Ammon's horn (tissue), 1 donor: ENCODE data around the gene TPSAB1.
"Not testable (repeated sequence)": the region's sequence is repeated elsewhere in the genome, so short reads cannot be mapped to it uniquely, and the experiment has no call there.

Experiments used
- DNase-seq: peaks from one replicate; pipeline ENCODE4 v3.0.0-alpha.2; 2016; ENCODE audit warnings: low spot score

The TPSAB1 gene

DNA sequence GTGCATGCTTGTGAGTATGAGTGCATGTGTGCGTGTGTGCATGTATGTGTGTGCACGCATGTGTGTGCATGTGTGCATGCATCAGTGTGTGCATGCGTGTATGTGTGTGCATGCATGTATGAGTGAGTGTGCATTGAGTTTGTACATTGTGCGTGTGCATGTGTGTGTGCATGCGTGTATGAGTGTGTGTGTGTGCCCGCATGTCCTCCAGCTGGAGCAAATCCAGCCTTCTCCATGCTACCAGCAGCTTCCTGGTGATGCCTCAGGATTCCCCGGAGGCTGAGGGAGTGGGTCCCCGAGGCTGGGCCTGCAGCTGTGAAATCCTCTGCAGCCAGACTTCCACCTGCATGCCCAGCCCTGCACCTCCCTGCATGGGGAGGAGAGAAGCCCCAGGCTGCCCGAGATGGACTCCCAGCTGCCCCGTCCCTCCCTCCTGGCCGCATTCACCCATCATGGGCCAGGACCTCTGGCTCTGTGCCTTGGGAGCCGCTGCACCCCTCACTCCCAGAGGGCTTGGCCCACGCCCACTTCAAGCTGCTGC lies 24.7 kb downstream of the TPSAB1 start:
- no peak for DNase-seq

DNA sequence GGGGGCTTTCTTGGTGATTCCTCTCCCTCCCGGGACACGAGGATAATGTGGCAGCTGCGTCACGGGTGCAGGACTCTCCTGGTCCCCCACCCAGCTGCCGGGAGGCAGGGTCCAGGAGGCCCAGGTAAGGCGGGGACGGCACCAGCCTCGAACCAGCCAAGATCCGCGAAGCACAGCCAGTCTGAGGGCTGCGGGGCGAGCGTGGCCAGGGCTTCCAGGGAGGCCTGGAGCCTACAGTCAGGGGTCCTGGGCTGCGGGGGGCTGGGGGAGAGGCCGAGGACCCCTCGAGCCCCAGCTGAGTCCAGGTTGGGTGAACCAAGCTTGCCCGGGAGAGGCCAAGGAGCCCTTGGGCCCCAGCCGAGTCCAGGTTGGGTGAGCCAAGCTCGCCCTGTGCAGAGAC lies 25.3 kb downstream of the TPSAB1 start:
- DNase-seq, result no peak

DNA sequence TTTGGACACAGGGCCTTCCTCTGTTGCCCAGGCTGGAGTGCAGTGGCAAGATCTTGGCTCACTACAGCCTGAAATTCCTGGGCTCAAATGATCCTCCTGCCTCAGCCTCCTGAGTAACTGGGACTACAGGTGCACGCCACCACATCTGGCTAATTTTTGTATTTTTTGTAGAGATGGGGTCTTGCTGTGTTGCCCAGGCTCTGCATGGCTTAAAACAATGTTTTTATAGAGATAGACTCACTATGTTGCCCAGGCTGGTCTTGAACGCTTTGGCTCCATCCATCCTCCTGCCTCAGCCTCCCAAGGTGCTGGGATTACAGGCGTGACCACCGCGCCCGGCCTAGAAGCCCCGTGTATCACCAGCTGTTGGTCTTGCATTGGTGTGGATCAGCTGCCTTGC lies 28.9 kb downstream of the TPSAB1 start:
- not testable (repeated sequence) for DNase-seq

DNA sequence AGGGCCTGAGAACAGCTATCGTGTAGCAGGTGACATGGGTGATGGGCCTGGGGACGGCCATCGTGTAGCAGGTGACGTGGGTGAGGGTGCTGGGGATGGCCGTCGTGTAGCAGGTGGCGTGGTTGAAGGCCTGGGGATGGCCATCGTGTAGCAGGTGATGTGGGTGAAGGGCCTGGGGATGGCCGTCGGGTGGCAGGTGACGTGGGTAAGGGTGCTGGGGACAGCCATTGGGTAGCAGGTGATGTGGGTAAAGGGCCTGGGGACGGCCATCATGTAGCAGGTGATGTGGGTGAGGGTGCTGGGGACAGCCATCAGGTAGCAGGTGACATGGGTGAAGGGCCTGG lies 30.8 kb downstream of the TPSAB1 start:
- no peak for DNase-seq

DNA sequence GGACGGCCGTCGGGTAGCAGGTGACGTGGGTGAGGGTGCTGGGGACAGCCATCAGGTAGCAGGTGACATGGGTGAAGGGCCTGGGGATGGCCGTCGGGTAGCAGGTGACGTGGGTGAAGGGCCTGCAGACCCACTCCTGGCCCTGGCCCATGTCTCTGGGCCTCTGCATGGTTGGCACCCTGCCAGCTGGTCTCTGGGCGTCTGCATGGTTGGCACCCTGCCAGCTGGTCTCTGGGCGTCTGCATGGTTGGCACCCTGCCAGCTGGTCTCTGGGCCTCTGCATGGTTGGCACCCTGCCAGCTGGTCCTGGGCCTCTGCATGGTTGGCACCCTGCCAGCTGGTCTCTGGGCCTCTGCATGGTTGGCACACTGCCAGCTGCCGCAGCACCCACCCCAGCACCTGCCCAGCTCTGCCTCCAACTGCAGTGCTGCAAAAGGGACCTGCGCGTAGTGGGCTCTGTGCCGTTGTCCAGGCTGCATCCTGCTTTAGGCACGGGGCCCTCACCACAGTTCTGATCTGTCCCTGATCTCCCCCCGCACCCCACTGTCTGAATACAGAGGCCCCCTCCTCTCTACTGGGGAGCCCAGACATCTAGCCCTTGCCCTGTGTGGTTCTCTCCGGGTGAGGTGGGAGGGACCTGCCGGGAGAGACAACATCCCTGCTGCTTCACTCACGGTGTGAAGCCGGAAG lies 31.4 kb downstream of the TPSAB1 start:
- peak; percentile 9 for DNase-seq

DNA sequence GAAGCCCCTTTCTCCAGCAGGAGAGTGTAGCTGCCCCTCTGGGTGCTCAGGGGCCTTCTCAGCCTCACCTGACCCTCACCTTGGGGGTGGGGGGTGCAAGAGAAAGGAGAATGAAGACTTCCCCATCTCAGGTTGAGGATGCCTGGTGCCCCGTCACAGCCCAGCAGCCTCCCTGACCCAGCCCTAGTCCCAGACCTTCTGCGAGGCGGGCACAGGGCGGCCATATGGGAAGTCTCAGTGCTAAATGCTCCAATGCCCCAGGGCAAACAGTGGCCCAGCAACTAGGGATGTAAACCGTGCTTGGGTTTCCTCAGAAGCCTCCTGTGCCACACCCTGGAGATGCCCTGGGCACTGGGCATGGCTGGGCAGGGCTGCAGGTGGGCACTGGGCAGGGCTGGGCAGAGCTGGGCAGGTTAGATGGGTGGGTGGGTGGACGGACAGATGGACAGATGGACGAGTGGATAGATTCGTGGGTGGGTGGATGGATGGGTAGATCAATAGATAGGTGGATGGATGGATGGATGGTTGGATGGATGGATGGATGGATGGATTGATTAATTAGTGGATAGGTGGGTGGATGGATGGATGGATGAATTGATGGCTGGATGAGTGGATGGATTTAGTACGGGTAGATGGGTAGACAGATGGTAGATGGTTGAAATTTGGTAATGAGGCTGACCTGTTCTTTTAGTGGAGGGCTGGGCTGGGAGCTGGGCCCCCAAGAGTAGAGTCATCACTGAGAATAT lies 32.1 kb downstream of the TPSAB1 start:
- DNase-seq, result no peak

DNA sequence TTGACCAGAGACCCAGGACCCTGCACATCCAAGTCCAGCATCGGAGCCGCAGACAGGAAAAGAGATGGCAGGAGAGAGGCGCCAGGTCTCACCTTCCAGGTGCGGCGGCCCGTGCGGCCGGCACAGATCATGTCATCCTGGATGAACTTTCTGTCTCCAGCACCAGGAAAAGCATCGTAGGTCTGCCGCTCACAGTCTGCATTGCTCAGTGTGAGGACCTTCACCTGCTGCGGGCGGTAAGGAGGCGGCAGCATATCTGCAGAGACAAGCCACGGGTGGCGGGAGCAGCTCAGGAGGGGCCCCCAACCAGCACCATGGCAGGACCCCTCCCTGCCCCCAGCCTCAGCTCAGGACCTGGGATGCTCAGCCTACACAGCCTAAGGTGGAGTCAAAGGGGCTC lies 33.3 kb downstream of the TPSAB1 start:
- no peak for DNase-seq

DNA sequence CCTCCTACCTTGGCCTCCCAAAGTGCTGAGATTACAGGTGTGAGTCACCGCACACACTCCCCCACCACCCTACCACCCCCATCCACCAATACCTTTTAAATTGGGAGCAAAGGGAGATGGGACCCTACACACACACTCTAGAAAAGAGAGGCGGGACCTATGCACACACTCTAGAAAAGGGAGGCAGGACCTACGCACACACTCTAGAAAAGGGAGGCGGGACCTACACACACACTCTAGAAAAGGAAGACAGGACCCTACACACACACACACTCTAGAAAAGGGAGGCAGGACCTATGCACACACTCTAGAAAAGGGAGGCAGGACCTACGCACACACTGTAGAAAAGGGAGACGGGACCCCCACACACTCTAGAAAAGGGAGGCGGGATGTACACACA lies 34.3 kb downstream of the TPSAB1 start:
- no peak for DNase-seq

DNA sequence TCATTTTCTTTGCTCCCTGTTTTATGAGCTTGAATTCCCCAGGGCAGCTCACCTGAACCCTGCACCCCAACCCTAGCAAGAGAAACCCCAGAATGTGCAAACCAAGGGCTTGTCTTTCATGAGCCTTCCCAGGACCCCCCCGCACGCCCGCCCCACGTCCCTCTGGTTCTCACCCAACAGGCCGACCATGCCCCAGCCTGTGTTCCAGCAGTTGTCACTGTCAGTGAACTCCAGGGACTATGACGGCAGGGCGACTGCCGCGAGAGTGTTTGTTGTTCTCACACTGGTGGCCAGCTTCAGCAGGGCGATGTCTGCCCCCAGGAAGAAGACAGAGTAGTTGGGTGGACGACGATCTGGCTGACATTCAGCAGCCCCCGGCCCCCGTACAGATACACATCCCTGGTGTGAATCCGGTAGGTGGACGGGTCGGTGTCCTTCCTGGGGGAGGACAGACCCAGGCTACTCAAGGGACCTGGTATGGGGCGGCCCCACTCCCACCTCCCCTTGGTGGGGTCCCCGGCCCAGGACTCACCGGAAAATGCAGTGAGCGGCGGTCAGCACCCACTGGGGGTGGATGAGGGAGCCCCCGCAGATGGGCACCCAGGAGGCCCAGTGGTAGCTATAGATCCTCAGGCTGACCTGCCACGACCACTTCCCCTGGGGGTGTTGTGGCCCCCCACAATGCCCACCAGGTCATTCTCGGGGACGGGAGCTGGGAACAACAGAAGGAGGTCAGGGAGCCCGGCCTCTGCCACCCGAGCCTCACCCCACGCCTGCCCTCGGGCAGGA lies 35.5 kb downstream of the TPSAB1 start:
- no peak for DNase-seq

DNA sequence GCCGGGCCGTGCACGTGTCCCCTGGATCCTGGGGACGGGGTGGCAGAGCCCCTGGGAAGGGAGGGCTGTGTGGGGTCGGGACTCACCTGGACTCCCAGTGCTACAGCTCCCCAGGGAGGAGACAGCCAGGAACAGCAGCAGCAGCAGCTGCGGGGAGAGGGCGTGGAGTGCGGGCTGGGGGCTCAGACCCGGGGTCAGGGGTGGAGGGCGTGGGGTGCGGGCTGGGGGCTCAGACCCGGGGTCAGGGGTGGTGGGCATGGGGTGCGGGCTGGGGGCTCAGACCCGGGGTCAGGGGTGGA lies 36.0 kb downstream of the TPSAB1 start:
- DNase-seq, result no peak

DNA sequence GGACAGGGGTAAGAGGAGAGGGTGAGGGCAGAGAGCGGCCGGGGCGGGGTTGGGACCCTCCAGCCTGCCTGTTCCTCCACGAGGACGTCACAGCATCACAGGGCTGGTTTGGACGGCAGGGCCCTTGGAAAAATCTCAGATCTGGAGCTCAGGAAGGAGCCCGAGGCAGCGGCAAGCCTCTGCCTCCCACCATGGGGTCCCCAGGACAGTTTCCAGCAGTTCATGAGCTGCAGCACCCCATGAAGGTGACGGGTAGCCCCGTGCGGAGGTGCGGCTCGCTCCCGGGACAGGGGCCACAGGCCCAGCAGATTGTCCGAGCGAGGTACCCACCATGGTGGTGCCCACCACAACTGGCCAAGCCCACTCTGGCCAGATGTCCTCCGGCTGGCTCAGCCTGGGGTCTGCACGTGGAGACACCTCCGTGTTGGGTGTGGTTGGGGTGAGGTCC lies 36.7 kb downstream of the TPSAB1 start:
- no peak for DNase-seq

DNA sequence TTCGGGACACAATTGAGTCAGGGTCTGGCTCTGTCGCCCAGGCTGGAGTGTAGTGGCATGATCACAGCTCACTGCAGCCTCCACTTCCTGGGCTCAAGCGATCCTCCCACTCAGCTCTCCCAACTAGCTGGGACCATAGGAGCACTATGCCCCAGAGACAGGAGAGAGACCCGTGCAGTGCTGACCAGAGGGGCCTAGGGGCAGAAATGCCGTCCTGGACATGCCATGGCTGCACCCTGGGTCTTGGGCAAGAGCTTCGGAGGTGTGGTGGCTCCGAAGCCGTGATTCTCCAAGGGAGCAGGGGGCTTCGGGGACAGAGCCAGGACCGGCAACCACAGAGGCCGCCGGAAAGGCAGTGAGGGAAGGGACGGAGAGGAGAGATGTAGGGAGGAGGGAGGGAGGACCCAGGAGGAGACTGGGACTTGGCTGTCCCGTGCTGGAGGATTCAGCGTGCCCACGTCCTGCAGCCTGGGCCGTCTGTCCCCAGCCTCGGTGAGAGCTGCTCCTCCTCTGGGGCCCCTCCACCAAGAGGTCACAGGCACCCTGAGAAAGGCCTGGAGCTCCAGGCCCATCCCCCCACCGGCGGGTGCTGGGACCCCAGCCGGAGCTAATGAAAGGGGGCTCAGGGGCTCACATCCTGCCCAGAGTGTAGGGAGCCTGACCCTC lies 37.2 kb downstream of the TPSAB1 start:
- no peak for DNase-seq

DNA sequence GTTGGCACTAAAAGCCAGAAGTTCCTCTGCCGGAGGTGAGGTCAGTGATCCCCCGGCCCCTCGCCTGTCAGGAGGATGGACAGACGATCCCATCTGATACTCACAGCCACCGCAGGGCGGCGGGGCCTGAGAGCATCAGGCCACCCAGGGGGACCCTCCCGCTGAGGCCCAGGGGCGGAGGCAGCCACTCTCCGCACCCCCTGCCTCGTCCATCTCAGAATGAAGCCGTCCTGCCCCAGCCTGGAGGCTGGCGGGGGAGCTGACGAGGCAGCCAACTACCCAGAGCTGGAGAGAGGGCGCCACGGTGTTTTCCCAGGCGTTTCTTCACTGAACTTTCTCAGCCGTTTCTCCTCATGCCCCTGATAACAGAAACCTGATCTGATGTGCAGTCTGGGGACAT lies 38.0 kb downstream of the TPSAB1 start:
- DNase-seq, result no peak

DNA sequence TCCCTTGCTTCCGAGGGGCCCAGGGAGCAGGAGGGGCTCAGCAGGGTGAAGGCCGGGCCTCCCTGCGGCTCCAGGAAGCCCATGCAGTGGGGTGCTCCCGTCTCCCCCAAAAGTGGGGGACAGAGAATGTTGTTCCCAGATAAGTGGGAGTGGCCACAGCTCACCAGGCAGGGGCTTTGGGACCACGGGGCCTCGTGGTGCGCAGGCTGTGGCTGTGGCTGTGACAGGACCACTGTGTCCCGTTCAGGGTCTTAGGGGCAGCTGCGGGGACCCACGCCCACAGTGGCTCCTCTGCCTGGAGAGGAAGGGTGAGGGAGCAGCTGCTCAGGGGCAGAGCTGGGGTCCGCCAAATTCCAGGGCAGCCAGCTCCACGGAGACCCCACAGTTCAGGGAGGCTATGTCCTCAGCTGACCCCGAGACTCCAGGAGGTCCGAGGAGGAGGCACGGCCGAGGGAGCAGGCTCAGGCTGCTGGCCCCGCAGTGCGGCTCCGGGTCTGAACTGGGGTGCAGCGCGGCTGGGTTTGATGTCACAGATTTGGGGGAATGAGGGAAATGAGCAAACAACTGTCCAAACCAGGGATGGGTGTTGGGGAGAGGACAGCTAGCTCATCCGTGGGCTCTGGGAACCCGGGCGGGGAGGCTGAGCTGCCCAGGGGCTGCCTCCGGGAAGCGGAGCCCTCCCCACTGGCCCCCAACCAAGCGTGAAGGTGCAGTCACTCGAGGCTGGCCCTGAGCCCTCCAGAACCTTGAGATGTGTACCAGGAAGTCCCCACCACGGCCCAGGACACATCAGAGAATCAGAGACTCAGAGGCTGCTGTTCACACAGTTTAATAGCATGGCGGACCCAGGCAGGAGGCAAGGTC lies 38.8 kb downstream of the TPSAB1 start:
- no peak for DNase-seq

DNA sequence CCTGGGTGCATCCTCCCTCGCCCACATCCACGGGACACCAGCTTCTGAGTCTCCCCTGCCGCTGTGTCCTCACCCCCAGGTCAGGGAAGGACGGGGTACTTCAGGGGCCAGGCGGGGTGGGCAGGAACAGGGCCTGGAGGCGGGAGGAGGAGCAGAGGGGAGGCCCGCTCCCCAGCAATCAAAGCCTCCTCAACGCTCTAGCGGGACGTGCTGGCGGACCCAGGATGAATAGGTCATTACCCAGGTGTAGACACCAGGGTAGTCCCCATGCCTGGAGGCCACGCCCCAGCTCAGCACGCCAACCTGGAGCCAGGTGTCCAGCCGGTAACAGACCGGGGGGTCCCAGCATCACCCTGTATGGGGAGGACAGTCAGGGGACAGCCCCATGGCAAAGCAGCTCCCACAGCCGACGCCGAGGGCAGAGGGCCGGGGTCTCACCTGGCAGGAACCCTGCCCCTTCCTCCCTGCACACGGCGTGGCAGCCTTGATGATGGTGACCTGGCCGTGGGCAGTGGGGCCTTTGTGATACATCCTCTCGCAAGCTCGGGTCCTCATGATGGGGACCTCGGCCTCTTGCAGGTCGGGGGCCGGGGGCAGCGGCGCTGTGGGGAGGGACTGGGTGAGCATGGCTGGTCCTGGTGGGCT lies 39.6 kb downstream of the TPSAB1 start:
- no peak for DNase-seq

DNA sequence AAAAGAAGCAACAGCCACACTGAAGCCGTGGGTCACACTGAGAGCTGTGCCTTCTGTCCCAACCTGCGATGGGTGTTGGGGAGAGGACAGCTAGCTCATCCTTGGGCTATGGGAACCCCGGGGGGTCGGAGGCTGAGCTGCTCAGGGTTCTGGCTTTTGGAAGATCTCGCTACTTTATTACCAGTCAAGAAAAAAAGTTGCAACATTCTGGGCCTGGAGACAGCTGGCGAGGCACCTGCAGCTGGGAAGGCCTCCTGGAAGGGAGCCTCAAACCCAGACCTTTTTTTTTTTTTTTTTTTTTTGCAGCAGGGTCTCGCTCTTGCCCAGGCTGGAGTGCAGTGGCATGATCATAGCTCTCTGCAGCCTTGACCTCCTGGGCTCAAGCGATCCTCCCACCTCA lies 40.3 kb downstream of the TPSAB1 start:
- no peak for DNase-seq

DNA sequence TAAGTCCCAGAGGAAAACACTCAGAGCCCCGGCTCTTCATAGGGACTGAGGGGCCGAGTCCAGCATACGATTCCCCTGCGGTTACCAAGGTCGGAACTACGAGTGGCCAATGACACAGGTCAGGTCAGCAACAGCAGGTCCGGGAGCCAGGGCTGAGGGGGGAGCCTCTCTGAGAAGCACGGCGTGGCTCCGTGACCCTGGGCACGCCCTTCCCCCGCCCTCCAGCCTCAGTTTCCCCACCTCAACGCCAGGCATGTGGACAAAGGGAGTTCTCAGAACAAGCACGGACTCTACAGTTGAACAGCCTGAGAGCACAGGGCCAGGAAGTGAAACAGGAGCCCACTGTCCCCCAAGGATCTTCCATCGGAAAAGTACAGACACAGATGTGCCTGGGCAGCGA lies 41.0 kb downstream of the TPSAB1 start:
- DNase-seq, result no peak

DNA sequence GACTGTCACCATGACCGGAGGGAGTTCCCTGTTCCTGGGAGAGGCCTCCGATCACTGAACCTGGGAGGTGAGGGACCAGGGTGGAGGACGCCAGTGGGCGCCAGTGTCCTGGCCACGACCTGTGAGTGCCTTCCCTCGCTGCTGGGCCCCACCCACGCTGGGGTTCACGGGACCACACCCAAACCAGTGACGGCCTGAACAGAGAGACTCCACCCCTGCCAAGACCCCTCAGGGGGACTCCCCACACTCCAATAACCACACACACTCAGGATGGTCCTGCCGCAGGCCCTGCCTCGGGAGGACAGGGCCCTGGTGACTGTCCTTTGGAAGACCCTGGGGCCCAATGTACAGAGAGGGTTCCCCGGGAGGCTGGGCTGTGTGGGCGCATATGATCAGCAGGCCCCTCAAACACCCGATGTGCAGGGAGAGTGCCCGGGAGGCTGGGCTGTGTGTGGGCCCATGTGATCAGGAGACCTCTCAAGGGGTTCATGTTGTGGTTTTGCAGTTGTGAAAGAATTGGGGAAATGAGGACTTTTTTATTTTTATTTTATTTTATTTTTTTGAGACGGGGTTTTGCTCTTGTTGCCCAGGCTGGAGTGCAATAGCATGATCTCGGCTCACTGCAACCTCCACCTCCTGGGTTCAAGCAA lies 41.9 kb downstream of the TPSAB1 start:
- DNase-seq, result no peak

DNA sequence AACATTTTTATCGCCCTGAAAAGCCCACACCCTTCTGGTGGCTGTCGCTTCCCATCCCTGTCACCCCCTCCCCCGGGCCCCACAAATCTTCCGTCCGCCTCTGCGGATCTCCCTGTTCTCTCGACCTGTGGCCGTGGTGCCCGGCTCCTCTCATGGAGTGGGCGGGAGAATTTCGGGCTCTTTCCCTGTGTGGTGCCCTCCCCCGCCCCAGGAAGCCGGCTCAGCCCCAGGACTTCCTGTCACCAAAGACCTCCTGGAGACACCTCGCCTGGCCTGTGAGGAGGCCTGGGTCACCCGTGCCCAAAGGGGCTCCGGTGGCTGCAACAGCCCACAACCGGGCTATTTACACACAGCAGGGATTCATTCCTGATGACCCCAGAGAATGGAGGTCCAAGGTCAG lies 42.8 kb downstream of the TPSAB1 start:
- DNase-seq, result no peak

DNA sequence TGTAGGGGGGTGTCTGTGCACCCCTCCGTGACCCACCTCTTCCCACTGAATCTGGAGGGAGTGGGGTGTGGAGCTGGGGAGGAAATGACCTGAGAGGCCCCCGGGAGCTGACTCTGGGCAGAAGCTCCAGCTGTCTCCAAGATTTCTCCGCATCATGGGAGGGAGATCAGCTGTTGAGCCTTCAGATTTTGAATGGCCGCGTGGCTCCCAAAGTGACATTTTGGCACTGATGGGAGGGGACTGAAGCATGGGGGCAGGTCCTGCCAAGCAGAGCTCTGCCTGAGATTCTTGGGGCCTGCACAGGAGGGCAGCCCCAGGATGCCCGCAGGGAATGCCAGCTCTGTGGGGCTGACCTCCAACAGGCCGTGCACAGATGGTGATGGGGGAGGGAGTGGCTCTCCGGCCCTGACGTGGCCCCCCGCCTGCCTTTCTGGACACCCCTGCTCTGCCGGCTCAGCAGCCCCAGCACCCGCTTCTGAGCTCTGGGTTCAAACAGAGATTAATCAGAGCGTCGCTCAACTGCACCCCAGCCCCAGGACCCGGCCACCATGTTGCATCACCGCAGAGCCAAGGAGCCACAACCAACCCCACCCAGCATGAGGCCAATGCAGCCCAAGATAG lies 43.6 kb downstream of the TPSAB1 start:
- DNase-seq, result no peak
